HEK293 (cell line): ENCODE measurements around the gene TAF1B.

Experiments used
- CTCF ChIA-PET: fragments of 350-600 bp; formaldehyde crosslinking; extraction: SDS; loops from one replicate; lab custom pipeline; 2021; ENCODE audit warnings: antibody characterized with exemption; lab: Yijun Ruan, JAX
- POLR2A ChIA-PET: fragments of 300-600 bp; formaldehyde crosslinking; extraction: SDS; loops from one replicate; lab custom pipeline; 2020; ENCODE audit warnings: antibody characterized with exemption, inconsistent platforms; lab: Yijun Ruan, JAX
- H3K27ac ChIP-seq: fragments of 200-500 bp; sonication (Bioruptor generic); 2 replicates; pipeline ENCODE4 v1.5.1; 2014; ENCODE audit warnings: low read depth, low read length, control low read depth, inconsistent platforms; ENCODE audit errors: extremely low read depth
- H3K36me3 ChIP-seq, 2 experiments: fragments of 200-500 bp in 1 of 2; sonication (Bioruptor generic) in 1 of 2; 1 replicate in 1 of 2; 2 replicates in 1 of 2; pipeline ENCODE4 v1.5.1; 2014 to 2017; ENCODE audit warnings: inconsistent platforms in 2 of 2, low read length in 2 of 2; ENCODE audit not compliant: control insufficient read depth in 2 of 2, insufficient read depth in 1 of 2
- H3K4me1 ChIP-seq: fragments of 200-500 bp; sonication (Bioruptor generic); 2 replicates; pipeline ENCODE4 v1.5.1; 2014; ENCODE audit warnings: mild to moderate bottlenecking, low read length, inconsistent platforms; ENCODE audit not compliant: control insufficient read depth, insufficient read depth
- H3K4me3 ChIP-seq: 2 replicates; pipeline ENCODE4 v1.5.1; 2011; ENCODE audit warnings: low read depth, mild to moderate bottlenecking, control low read depth, low read length, moderate library complexity
- H3K9me3 ChIP-seq: fragments of 200-500 bp; sonication (Bioruptor generic); 2 replicates; pipeline ENCODE4 v1.5.1; 2014; ENCODE audit warnings: low read depth, low read length, inconsistent platforms; ENCODE audit not compliant: control insufficient read depth, insufficient read depth
- EGR2 ChIP-seq: fragments of 450-650 bp; formaldehyde crosslinking; IDR thresholded peaks from 2 replicates; pipeline ENCODE4 v1.5.1; 2016; ENCODE audit warnings: low read depth, missing biosample characterization, missing genetic modification characterization
- GLI4 ChIP-seq: fragments of 450-650 bp; formaldehyde crosslinking; IDR thresholded peaks from 2 replicates; pipeline ENCODE4 v1.5.1; 2016; ENCODE audit warnings: missing biosample characterization, missing genetic modification characterization
- GLIS1 ChIP-seq: fragments of 450-650 bp; formaldehyde crosslinking; IDR thresholded peaks from 2 replicates; pipeline ENCODE4 v1.5.1; 2016; ENCODE audit warnings: missing biosample characterization, missing genetic modification characterization
- KLF1 ChIP-seq: fragments of 450-650 bp; formaldehyde crosslinking; IDR thresholded peaks from 2 replicates; pipeline ENCODE4 v1.5.1; 2016; ENCODE audit warnings: missing biosample characterization, missing genetic modification characterization
- KLF9 ChIP-seq: fragments of 450-650 bp; formaldehyde crosslinking; IDR thresholded peaks from 2 replicates; pipeline ENCODE4 v1.5.1; 2016; ENCODE audit warnings: missing biosample characterization, missing genetic modification characterization, low read depth
- ZBTB7A ChIP-seq: fragments of 450-650 bp; formaldehyde crosslinking; IDR thresholded peaks from 2 replicates; pipeline ENCODE4 v1.5.1; 2016; ENCODE audit warnings: low read depth, missing biosample characterization, missing genetic modification characterization
- ZFHX2 ChIP-seq: fragments of 450-650 bp; formaldehyde crosslinking; conservative IDR thresholded peaks from 2 replicates; pipeline ENCODE4 v1.5.1; 2016; ENCODE audit warnings: missing biosample characterization, missing genetic modification characterization
- ZFP3 ChIP-seq: fragments of 450-650 bp; formaldehyde crosslinking; IDR thresholded peaks from 2 replicates; pipeline ENCODE4 v1.5.1; 2016; ENCODE audit warnings: low read depth, missing biosample characterization, missing genetic modification characterization
- ZNF184 ChIP-seq: fragments of 450-650 bp; IDR thresholded peaks from 2 replicates; pipeline ENCODE4 v1.5.1; 2018; ENCODE audit warnings: missing biosample characterization, mild to moderate bottlenecking, missing genetic modification characterization
- ZNF214 ChIP-seq: fragments of 450-650 bp; formaldehyde crosslinking; IDR thresholded peaks from 2 replicates; pipeline ENCODE4 v1.5.1; 2017; ENCODE audit warnings: missing biosample characterization, mild to moderate bottlenecking, missing genetic modification characterization, borderline replicate concordance
- ZNF324 ChIP-seq: fragments of 450-650 bp; formaldehyde crosslinking; IDR thresholded peaks from 2 replicates; pipeline ENCODE4 v1.5.1; 2016; ENCODE audit warnings: missing biosample characterization, missing genetic modification characterization
- ZNF416 ChIP-seq: fragments of 450-650 bp; formaldehyde crosslinking; IDR thresholded peaks from 2 replicates; pipeline ENCODE4 v1.5.1; 2016; ENCODE audit warnings: missing biosample characterization, missing genetic modification characterization
- ZNF426 ChIP-seq: fragments of 450-650 bp; formaldehyde crosslinking; IDR thresholded peaks from 2 replicates; pipeline ENCODE4 v1.5.1; 2017; ENCODE audit warnings: missing biosample characterization, missing genetic modification characterization, mild to moderate bottlenecking, inconsistent platforms, moderate library complexity
- ZNF529 ChIP-seq: fragments of 450-650 bp; formaldehyde crosslinking; IDR thresholded peaks from 2 replicates; pipeline ENCODE4 v1.5.1; 2017; ENCODE audit warnings: missing genetic modification characterization, missing biosample characterization; ENCODE audit not compliant: insufficient replicate concordance
- ZNF544 ChIP-seq: fragments of 450-650 bp; formaldehyde crosslinking; IDR thresholded peaks from 2 replicates; pipeline ENCODE4 v1.5.0; 2017; ENCODE audit warnings: missing biosample characterization, missing genetic modification characterization
- ZNF555 ChIP-seq: fragments of 450-650 bp; formaldehyde crosslinking; conservative IDR thresholded peaks from 2 replicates; pipeline ENCODE4 v1.5.1; 2017; ENCODE audit warnings: missing biosample characterization, mild to moderate bottlenecking, missing genetic modification characterization, inconsistent platforms
- ZNF585B ChIP-seq: fragments of 450-650 bp; formaldehyde crosslinking; IDR thresholded peaks from 2 replicates; pipeline ENCODE4 v1.5.1; 2016; ENCODE audit warnings: missing biosample characterization, missing genetic modification characterization
- TF ChIP-seq, protein P1 (sequence below): fragments of 450-650 bp; formaldehyde crosslinking; IDR thresholded peaks from 2 replicates; pipeline ENCODE4 v1.5.1; 2017; ENCODE audit warnings: missing biosample characterization, missing genetic modification characterization
- TF ChIP-seq, protein P2 (sequence below): fragments of 450-650 bp; formaldehyde crosslinking; IDR thresholded peaks from 2 replicates; pipeline ENCODE4 v1.5.1; 2016; ENCODE audit warnings: missing biosample characterization, missing genetic modification characterization
- TF ChIP-seq, protein P3 (sequence below): fragments of 450-650 bp; formaldehyde crosslinking; IDR thresholded peaks from 2 replicates; pipeline ENCODE4 v1.5.1; 2016; ENCODE audit warnings: missing biosample characterization, missing genetic modification characterization
- TF ChIP-seq, protein P4 (sequence below): fragments of 450-650 bp; formaldehyde crosslinking; IDR thresholded peaks from 2 replicates; pipeline ENCODE4 v1.5.1; 2016; ENCODE audit warnings: missing biosample characterization, missing genetic modification characterization
- TF ChIP-seq, protein P5 (sequence below): fragments of 450-650 bp; formaldehyde crosslinking; IDR thresholded peaks from 2 replicates; pipeline ENCODE4 v1.5.1; 2016; ENCODE audit warnings: missing biosample characterization, missing genetic modification characterization

TAF1B gene

DNA sequence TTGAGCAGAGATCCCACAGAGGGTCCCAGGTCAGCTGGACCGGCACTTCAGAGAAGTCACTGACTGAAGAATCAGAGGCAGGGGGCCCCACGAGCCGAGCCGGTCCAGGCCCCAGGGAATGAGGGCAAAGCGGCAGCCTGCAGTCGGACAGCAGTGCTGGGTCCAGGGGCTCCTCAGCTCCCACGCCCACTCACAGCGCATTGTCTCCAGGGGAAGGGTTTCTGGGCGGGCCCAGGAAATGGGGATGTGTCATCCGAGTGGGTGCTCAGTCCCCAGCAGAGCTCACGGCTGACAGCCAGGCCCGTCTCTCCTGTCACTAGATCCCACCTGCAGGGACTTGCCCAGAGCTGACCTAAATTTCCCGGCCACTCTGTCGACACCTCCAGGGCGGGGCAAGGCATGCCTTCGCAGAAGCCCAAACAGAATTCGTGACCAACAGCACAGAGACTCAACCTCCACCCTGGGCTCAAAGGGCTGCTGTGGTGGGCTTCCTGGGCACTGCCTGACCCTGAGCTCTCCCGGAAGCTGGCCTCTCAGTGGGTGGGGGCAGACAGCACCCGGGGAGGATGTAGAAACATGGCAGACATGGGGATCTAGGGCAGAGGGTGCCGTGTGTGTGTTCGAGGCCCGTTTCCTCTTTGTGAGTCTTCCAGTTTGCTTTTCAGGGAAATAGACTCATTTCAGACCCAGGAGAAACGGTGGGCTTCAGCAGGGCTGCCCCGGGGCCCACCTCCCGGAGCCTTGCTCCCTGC, 42.1 kb upstream of the TAF1B start:
- no peak overlapping the region; the same call in 1 of the 2 replicates for H3K27ac ChIP-seq
- no peaks in the 10 kb centered on the region for H3K36me3 ChIP-seq
- POLR2A ChIA-PET, result interaction anchor here (1.6 to 2.3 kb wide), 2 partner anchors 42 to 170 kb away, joined by 5 to 18 read pairs; partner anchors contain the start of genes TAF1B and YWHAQ
- TF ChIP-seq GLIS1 (tag by site-specific recombination), result peak; percentile 29; the same call in 1 of the 2 replicates
- no peak for TF ChIP-seq GLI4 (tag by site-specific recombination)
- peak; percentile 49; the same call in 1 of the 2 replicates for TF ChIP-seq EGR2 (tag by site-specific recombination)
- TF ChIP-seq, protein P1, sequence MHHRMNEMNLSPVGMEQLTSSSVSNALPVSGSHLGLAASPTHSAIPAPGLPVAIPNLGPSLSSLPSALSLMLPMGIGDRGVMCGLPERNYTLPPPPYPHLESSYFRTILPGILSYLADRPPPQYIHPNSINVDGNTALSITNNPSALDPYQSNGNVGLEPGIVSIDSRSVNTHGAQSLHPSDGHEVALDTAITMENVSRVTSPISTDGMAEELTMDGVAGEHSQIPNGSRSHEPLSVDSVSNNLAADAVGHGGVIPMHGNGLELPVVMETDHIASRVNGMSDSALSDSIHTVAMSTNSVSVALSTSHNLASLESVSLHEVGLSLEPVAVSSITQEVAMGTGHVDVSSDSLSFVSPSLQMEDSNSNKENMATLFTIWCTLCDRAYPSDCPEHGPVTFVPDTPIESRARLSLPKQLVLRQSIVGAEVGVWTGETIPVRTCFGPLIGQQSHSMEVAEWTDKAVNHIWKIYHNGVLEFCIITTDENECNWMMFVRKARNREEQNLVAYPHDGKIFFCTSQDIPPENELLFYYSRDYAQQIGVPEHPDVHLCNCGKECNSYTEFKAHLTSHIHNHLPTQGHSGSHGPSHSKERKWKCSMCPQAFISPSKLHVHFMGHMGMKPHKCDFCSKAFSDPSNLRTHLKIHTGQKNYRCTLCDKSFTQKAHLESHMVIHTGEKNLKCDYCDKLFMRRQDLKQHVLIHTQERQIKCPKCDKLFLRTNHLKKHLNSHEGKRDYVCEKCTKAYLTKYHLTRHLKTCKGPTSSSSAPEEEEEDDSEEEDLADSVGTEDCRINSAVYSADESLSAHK, result no peak
- TF ChIP-seq ZFP3 (tag by site-specific recombination), result no peak
- TF ChIP-seq ZFHX2, result peak; percentile 67
- TF ChIP-seq KLF1 (tag by site-specific recombination), result peak; percentile 65
- TF ChIP-seq, protein P2, sequence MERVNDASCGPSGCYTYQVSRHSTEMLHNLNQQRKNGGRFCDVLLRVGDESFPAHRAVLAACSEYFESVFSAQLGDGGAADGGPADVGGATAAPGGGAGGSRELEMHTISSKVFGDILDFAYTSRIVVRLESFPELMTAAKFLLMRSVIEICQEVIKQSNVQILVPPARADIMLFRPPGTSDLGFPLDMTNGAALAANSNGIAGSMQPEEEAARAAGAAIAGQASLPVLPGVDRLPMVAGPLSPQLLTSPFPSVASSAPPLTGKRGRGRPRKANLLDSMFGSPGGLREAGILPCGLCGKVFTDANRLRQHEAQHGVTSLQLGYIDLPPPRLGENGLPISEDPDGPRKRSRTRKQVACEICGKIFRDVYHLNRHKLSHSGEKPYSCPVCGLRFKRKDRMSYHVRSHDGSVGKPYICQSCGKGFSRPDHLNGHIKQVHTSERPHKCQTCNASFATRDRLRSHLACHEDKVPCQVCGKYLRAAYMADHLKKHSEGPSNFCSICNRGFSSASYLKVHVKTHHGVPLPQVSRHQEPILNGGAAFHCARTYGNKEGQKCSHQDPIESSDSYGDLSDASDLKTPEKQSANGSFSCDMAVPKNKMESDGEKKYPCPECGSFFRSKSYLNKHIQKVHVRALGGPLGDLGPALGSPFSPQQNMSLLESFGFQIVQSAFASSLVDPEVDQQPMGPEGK (tag by site-specific recombination), result peak; percentile 11; the same call in 1 of the 2 replicates
- no peak for TF ChIP-seq ZNF544 (tag by site-specific recombination)
- H3K4me3 ChIP-seq, result no peak overlapping the region
- H3K4me1 ChIP-seq, result peaks cover 3% of the 10 kb centered on the region; the same call in 1 of the 2 replicates
- no peaks in the 10 kb centered on the region for H3K9me3 ChIP-seq
- CTCF ChIA-PET, result interaction anchor here (0.5 to 7.8 kb wide), 15 partner anchors 13 to 642 kb away, joined by 3 to 90 read pairs (median 4); no protein-coding TSS in a partner anchor

DNA sequence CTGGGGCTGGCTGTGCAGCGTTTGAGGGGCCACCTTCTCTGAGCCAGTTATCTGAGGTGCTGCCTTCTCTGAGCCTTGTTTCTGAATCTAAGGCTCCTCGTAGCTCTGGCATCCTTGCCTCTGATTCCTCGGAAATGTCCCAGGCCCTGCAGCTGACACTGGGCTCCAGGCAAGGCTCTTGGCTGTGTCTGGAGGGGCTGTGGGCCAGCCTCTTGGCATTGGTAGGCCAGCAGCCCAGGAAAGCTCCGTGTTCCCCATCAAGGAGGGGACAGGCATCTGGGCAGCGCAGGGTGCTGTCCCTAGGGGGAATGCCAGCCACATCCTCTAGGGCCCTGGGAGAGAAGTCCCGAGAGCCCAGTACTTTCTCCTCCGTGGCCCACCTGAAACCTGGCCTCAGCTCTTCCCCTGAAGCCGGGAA, 40.7 kb upstream of the TAF1B start:
- Histone ChIP-seq H3K9me3 (no peaks in the 10 kb centered on the region), H3K27ac (no peak overlapping the region), H3K36me3 (no peaks in the 10 kb centered on the region), H3K4me3 (no peak overlapping the region), H3K4me1 (peaks cover 3% of the 10 kb centered on the region; the same call in 1 of the 2 replicates)
- CTCF ChIA-PET, result interaction anchor here (0.6 to 7.8 kb wide), 3 partner anchors 12 to 1003 kb away, joined by 4 to 90 read pairs (median 7); no protein-coding TSS in a partner anchor
- TF ChIP-seq KLF9 (tag by site-specific recombination) (no peak), ZBTB7A (tag by site-specific recombination) (no peak), ZNF585B (tag by site-specific recombination) (no peak), ZNF529 (tag by site-specific recombination) (no peak), ZNF324 (no peak), ZNF184 (tag by site-specific recombination) (no peak), ZNF426 (no peak), ZNF214 (tag by site-specific recombination) (no peak), ZNF555 (tag by site-specific recombination) (no peak), ZNF416 (tag by site-specific recombination) (no peak)
- TF ChIP-seq, protein P3, sequence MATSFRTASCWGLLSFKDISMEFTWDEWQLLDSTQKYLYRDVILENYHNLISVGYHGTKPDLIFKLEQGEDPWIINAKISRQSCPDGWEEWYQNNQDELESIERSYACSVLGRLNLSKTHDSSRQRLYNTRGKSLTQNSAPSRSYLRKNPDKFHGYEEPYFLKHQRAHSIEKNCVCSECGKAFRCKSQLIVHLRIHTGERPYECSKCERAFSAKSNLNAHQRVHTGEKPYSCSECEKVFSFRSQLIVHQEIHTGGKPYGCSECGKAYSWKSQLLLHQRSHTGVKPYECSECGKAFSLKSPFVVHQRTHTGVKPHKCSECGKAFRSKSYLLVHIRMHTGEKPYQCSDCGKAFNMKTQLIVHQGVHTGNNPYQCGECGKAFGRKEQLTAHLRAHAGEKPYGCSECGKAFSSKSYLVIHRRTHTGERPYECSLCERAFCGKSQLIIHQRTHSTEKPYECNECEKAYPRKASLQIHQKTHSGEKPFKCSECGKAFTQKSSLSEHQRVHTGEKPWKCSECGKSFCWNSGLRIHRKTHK (tag by site-specific recombination), result no peak
- TF ChIP-seq, protein P4, sequence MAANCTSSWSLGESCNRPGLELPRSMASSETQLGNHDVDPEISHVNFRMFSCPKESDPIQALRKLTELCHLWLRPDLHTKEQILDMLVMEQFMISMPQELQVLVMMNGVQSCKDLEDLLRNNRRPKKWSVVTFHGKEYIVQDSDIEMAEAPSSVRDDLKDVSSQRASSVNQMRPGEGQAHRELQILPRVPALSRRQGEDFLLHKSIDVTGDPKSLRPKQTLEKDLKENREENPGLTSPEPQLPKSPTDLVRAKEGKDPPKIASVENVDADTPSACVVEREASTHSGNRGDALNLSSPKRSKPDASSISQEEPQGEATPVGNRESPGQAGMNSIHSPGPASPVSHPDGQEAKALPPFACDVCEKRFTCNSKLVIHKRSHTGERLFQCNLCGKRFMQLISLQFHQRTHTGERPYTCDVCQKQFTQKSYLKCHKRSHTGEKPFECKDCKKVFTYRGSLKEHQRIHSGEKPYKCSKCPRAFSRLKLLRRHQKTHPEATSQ (tag by site-specific recombination), result no peak
- TF ChIP-seq, protein P5, sequence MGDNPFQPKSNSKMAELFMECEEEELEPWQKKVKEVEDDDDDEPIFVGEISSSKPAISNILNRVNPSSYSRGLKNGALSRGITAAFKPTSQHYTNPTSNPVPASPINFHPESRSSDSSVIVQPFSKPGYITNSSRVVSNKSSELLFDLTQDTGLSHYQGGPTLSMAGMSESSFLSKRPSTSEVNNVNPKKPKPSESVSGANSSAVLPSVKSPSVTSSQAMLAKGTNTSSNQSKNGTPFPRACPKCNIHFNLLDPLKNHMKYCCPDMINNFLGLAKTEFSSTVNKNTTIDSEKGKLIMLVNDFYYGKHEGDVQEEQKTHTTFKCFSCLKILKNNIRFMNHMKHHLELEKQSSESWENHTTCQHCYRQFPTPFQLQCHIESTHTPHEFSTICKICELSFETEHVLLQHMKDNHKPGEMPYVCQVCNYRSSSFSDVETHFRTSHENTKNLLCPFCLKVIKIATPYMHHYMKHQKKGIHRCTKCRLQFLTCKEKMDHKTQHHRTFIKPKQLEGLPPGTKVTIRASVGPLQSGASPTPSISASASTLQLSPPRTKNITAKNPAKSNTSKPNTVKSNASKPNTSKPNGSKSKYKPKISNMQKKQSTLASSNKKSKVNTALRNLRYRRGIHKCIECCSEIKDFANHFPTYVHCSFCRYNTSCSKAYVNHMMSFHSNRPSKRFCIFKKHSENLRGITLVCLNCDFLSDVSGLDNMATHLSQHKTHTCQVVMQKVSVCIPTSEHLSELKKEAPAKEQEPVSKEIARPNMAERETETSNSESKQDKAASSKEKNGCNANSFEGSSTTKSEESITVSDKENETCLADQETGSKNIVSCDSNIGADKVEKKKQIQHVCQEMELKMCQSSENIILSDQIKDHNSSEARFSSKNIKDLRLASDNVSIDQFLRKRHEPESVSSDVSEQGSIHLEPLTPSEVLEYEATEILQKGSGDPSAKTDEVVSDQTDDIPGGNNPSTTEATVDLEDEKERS (tag by site-specific recombination), result no peak
- POLR2A ChIA-PET, result interaction anchor here (0.7 to 0.9 kb wide), 2 partner anchors 172 to 1439 kb away, joined by 3 read pairs; partner anchors contain the start of gene YWHAQ
